Ovary (tissue), 9 donors: ENCODE measurements around the gene PYM1. TPM values are rescaled to one million over a fixed set of nuclear protein-coding genes. Genes with fewer than 3 reads are reported as not detected.

Source experiments
- DNase-seq, 5 donors: peaks; one replicate each; pipeline ENCODE4 v3.0.0-alpha.2; 2019 to 2020
- H3K27ac ChIP-seq, 2 donors: fragments of 200-600 bp; one replicate each; pipeline versions ENCODE4 v1.5.1 to v1.8.0; 2019 to 2022
- H3K27me3 ChIP-seq: fragments of 200-600 bp; one replicate; pipeline ENCODE4 v1.8.0; 2022
- H3K36me3 ChIP-seq: fragments of 200-600 bp; sonication (generic); one replicate; pipeline ENCODE4 v1.5.1; 2019
- H3K4me1 ChIP-seq: one replicate; pipeline ENCODE4 v1.8.1; 2013; ENCODE audit warnings: mild to moderate bottlenecking, moderate library complexity; ENCODE audit not compliant: insufficient read depth
- H3K4me3 ChIP-seq: fragments of 200-600 bp; sonication (generic); one replicate; pipeline ENCODE4 v1.5.1; 2017
- H3K9me3 ChIP-seq, 2 donors: fragments of 200-600 bp in 1 of 2; sonication (generic) in 1 of 2; one replicate each; pipeline versions ENCODE4 v1.5.1 to v1.8.1; 2013 to 2019; ENCODE audit warnings: mild to moderate bottlenecking in 1 of 2, moderate library complexity in 1 of 2
- CTCF ChIP-seq, 3 donors: fragments of 450-650 bp in 2 of 3; fragments of 200-600 bp in 1 of 3; IDR thresholded peaks; one replicate each; pipeline versions ENCODE4 v1.5.1 to v1.8.0; 2016 to 2022; ENCODE audit warnings: antibody characterized with exemption in 3 of 3, mild to moderate bottlenecking in 1 of 3
- EP300 ChIP-seq: sonication (generic); formaldehyde crosslinking; IDR thresholded peaks from one replicate; pipeline ENCODE4 v1.6.1; 2017; ENCODE audit warnings: antibody characterized with exemption
- POLR2A ChIP-seq: fragments of 450-650 bp; IDR thresholded peaks from one replicate; pipeline ENCODE4 v1.6.1; 2017; ENCODE audit warnings: antibody characterized with exemption, mild to moderate bottlenecking, moderate library complexity
- WGBS, 3 donors: extraction: QIAGEN DNeasy Blood & Tissue Kit in 1 of 3; methylation state at CpG; one replicate each; pipeline versions ENCODE4 v1.1.5 to v1.1.7; 2013 to 2017; 5-methylcytosine and 5-hydroxymethylcytosine counted together
- intact Hi-C, 4 donors: fragments of 100-400 bp; cut with DNase I; formaldehyde crosslinking; loops; one replicate each; pipeline versions ENCODE4 v1.11.0 to v1.15.1; 2022 to 2023
- polyA plus RNA-seq, 2 donors: library from polyadenylated mRNA; stranded (reverse); fragments of 200-250 nt in 1 of 2; fragments of 350-450 nt in 1 of 2; fragmentation: Illumina TruSeq in 1 of 2; extraction: RNeasy Lipid Tissue Mini Kit (QIAGEN cat#74804) in 1 of 2; gene quantifications; one replicate each; pipeline ENCODE4 v1.2.3, GENCODE V29; 2013 to 2014
- total RNA-seq, 7 donors: library from RNA; depleted of rRNA in 2 of 7; stranded (reverse); fragments of >200 nt in 2 of 7; fragmentation: NEBNext Ultra II Directional in 3 of 7; extraction: Animal tissue kit (Norgen Biotek cat#: 25700) in 3 of 7; gene quantifications; one replicate each; pipeline versions ENCODE4 v1.1.0 to v1.2.4, GENCODE V29; 2016 to 2023
- donor health status: DM: no; HTN: no; CAD: no; lungs with moderate emphysema.
- donor health status: DM: no; HTN: no; CAD: no.
- donor health status: Bipolar disorder and iron deficiency.
- donor health status: DM: yes; HTN: yes; CAD: no.
- donor health status: DM: no; HTN: no; CAD: no.
- donor health status: DM: yes; HTN: yes; CAD: no.

The PYM1 gene
- total and polyA plus RNA-seq, 9 donors, result 18.9 to 25.7 (median 21.9) TPM

- DNase-seq, result no peak
- H3K27me3 ChIP-seq, result no peaks in the 10 kb centered on the region
- no peaks in the 10 kb centered on the region for H3K36me3 ChIP-seq
- H3K4me3 ChIP-seq, result no peak overlapping the region
- no peak for TF ChIP-seq EP300
- no peak for TF ChIP-seq CTCF (IDR thresholded peaks at IDR 0.05)
- no peak for TF ChIP-seq POLR2A
- no peaks in the 10 kb centered on the region for H3K9me3 ChIP-seq
- WGBS, 3 donors, result 38 to 58% (median 52%) methylated on average over 1 of the region's 1 CpG
- H3K27ac ChIP-seq, result no peak overlapping the region
- intact Hi-C loops, result no loop called here
- peaks cover 5% of the 10 kb centered on the region for H3K4me1 ChIP-seq
These were observed 75.0 kb downstream of the PYM1 start for GRCh38 chr12:55852740-55853139.

Other genes starting within 250 kb of the PYM1 start
- 10 to 100 TPM in 5 of 7 donors, 1 to 10 TPM in 2; 4.9 to 69.6 (median 25.9) TPM for gene ITGA7, start 220.0 kb downstream of the PYM1 start, total RNA-seq
- gene ITGA7, start 220.0 kb downstream of the PYM1 start, polyA plus RNA-seq, result 10 to 100 TPM; 19.5 to 38.3 TPM
- gene BLOC1S1, start 211.8 kb downstream of the PYM1 start, total RNA-seq, result 100 to 1,000 TPM in 4 of 7 donors, 10 to 100 TPM in 3; 96.0 to 143 (median 120) TPM
- gene BLOC1S1, start 211.8 kb downstream of the PYM1 start, polyA plus RNA-seq, result 100 to 1,000 TPM; 101 to 214 TPM
- gene RDH5, start 207.5 kb downstream of the PYM1 start, total RNA-seq, result 1 to 10 TPM; 3.7 to 8.9 (median 7.2) TPM
- gene RDH5, start 207.5 kb downstream of the PYM1 start, polyA plus RNA-seq, result 1 to 10 TPM; 5.1 to 5.9 TPM
- gene CD63, start 198.9 kb downstream of the PYM1 start, total RNA-seq, result 100 to 1,000 TPM; 406 to 954 (median 762) TPM
- gene CD63, start 198.9 kb downstream of the PYM1 start, polyA plus RNA-seq, result 1,000 to 10,000 TPM in 1 of 2 donors, 100 to 1,000 TPM in 1; 676 to 1,943 TPM
- 10 to 100 TPM in 4 of 7 donors, 1 to 10 TPM in 3; 2.2 to 27.7 (median 12.3) TPM for gene GDF11, start 184.8 kb downstream of the PYM1 start, total RNA-seq
- gene GDF11, start 184.8 kb downstream of the PYM1 start, polyA plus RNA-seq, result 1 to 10 TPM; 3.4 to 8.0 TPM
- 10 to 100 TPM; 48.0 to 60.8 (median 58.6) TPM for gene SARNP, start 110.2 kb downstream of the PYM1 start, total RNA-seq
- gene SARNP, start 110.2 kb downstream of the PYM1 start, polyA plus RNA-seq, result 10 to 100 TPM; 71.6 to 89.3 TPM
- gene ORMDL2, start 109.9 kb downstream of the PYM1 start, total RNA-seq, result 10 to 100 TPM in 6 of 7 donors, 1 to 10 TPM in 1; 8.6 to 38.9 (median 20.8) TPM
- gene ORMDL2, start 109.9 kb downstream of the PYM1 start, polyA plus RNA-seq, result 10 to 100 TPM; 15.7 to 35.5 TPM
- gene DNAJC14, start 98.3 kb downstream of the PYM1 start, total RNA-seq, result 10 to 100 TPM; 15.7 to 32.8 (median 23.0) TPM
- gene DNAJC14, start 98.3 kb downstream of the PYM1 start, polyA plus RNA-seq, result 10 to 100 TPM; 19.3 to 26.8 TPM
- 10 to 100 TPM in 6 of 7 donors, 1 to 10 TPM in 1; 3.6 to 42.7 (median 23.3) TPM for gene MMP19, start 85.0 kb downstream of the PYM1 start, total RNA-seq
- gene MMP19, start 85.0 kb downstream of the PYM1 start, polyA plus RNA-seq, result 10 to 100 TPM; 11.3 to 23.3 TPM
- gene DGKA, start 3.3 kb upstream of the PYM1 start, total RNA-seq, result 10 to 100 TPM; 13.3 to 50.1 (median 26.0) TPM
- gene DGKA, start 3.3 kb upstream of the PYM1 start, polyA plus RNA-seq, result 10 to 100 TPM; 15.7 to 40.4 TPM
- gene PMEL, start 38.1 kb upstream of the PYM1 start, total RNA-seq, result 10 to 100 TPM in 1 of 7 donors, 1 to 10 TPM in 6; 2.0 to 11.5 (median 3.7) TPM
- 1 to 10 TPM; 2.0 to 2.7 TPM for gene PMEL, start 38.1 kb upstream of the PYM1 start, polyA plus RNA-seq
- gene CDK2, start 38.9 kb upstream of the PYM1 start, total RNA-seq, result 10 to 100 TPM; 18.3 to 33.9 (median 31.3) TPM
- gene CDK2, start 38.9 kb upstream of the PYM1 start, polyA plus RNA-seq, result 10 to 100 TPM; 21.7 to 21.8 TPM
- 100 to 1,000 TPM in 5 of 7 donors, 10 to 100 TPM in 2; 60.4 to 136 (median 117) TPM for gene RAB5B, start 46.2 kb upstream of the PYM1 start, total RNA-seq
- 100 to 1,000 TPM in 1 of 2 donors, 10 to 100 TPM in 1; 81.7 to 217 TPM for gene RAB5B, start 46.2 kb upstream of the PYM1 start, polyA plus RNA-seq
- gene SUOX, start 69.4 kb upstream of the PYM1 start, total RNA-seq, result 10 to 100 TPM; 22.1 to 39.4 (median 31.9) TPM
- gene SUOX, start 69.4 kb upstream of the PYM1 start, polyA plus RNA-seq, result 10 to 100 TPM; 18.0 to 34.2 TPM
- gene IKZF4, start 93.1 kb upstream of the PYM1 start, total RNA-seq, result 10 to 100 TPM in 5 of 7 donors, 1 to 10 TPM in 2; 4.0 to 33.2 (median 20.0) TPM
- gene IKZF4, start 93.1 kb upstream of the PYM1 start, polyA plus RNA-seq, result 10 to 100 TPM in 1 of 2 donors, 1 to 10 TPM in 1; 6.2 to 12.5 TPM
- gene RPS26, start 114.0 kb upstream of the PYM1 start, total RNA-seq, result 1,000 to 10,000 TPM in 1 of 7 donors, 100 to 1,000 TPM in 2, 10 to 100 TPM in 4; 16.2 to 2,562 (median 59.7) TPM
- 1,000 to 10,000 TPM in 1 of 2 donors, 100 to 1,000 TPM in 1; 198 to 1,468 TPM for gene RPS26, start 114.0 kb upstream of the PYM1 start, polyA plus RNA-seq
- 10 to 100 TPM in 1 of 7 donors, 1 to 10 TPM in 5, under 1 TPM in 1; 0.72 to 20.6 (median 3.3) TPM for gene ERBB3, start 152.3 kb upstream of the PYM1 start, total RNA-seq
- gene ERBB3, start 152.3 kb upstream of the PYM1 start, polyA plus RNA-seq, result 1 to 10 TPM; 1.1 to 5.0 TPM
- gene PA2G4, start 176.7 kb upstream of the PYM1 start, total RNA-seq, result 10 to 100 TPM; 65.6 to 86.2 (median 77.0) TPM
- gene PA2G4, start 176.7 kb upstream of the PYM1 start, polyA plus RNA-seq, result 100 to 1,000 TPM in 1 of 2 donors, 10 to 100 TPM in 1; 86.5 to 219 TPM
- gene RPL41, start 188.7 kb upstream of the PYM1 start, total RNA-seq, result 1,000 to 10,000 TPM; 6,021 to 8,245 (median 6,510) TPM
- over 10,000 TPM; 11,306 to 11,451 TPM for gene RPL41, start 188.7 kb upstream of the PYM1 start, polyA plus RNA-seq
- 10 to 100 TPM in 4 of 7 donors, 1 to 10 TPM in 3; 1.8 to 14.7 (median 10.7) TPM for gene ZC3H10, start 190.4 kb upstream of the PYM1 start, total RNA-seq
- 1 to 10 TPM; 4.4 to 5.2 TPM for gene ZC3H10, start 190.4 kb upstream of the PYM1 start, polyA plus RNA-seq
- gene ESYT1, start 200.4 kb upstream of the PYM1 start, total RNA-seq, result 100 to 1,000 TPM in 3 of 7 donors, 10 to 100 TPM in 4; 80.3 to 139 (median 97.3) TPM
- 100 to 1,000 TPM in 1 of 2 donors, 10 to 100 TPM in 1; 62.3 to 102 TPM for gene ESYT1, start 200.4 kb upstream of the PYM1 start, polyA plus RNA-seq
- 10 to 100 TPM; 65.9 to 99.2 (median 73.4) TPM for gene MYL6B, start 224.7 kb upstream of the PYM1 start, total RNA-seq
- gene MYL6B, start 224.7 kb upstream of the PYM1 start, polyA plus RNA-seq, result 10 to 100 TPM; 32.8 to 77.3 TPM
- 1,000 to 10,000 TPM in 5 of 7 donors, 100 to 1,000 TPM in 2; 782 to 1,485 (median 1,329) TPM for gene MYL6, start 230.5 kb upstream of the PYM1 start, total RNA-seq
- 1,000 to 10,000 TPM; 1,579 to 3,375 TPM for gene MYL6, start 230.5 kb upstream of the PYM1 start, polyA plus RNA-seq